Retinal pigment epithelial cell (primary cell): ENCODE data around the gene BACH2.
"Not testable (repeated sequence)": the region's sequence is repeated elsewhere in the genome, so short reads cannot be mapped to it uniquely, and the experiment has no call there.

ENCODE experiments used
- DNase-seq: peaks from one replicate; pipeline ENCODE4 v3.0.0-alpha.2; 2010; ENCODE audit warnings: low read depth
- H3K4me3 ChIP-seq: 2 replicates; pipeline ENCODE4 v1.5.1; 2011; ENCODE audit warnings: mild to moderate bottlenecking, low read length, control low read depth, moderate library complexity
- TF ChIP-seq, protein P1 (sequence below): conservative IDR thresholded peaks from 2 replicates; pipeline ENCODE4 v1.5.1; 2011; ENCODE audit warnings: low read depth, low read length, control low read depth, inconsistent platforms

BACH2 gene

DNA sequence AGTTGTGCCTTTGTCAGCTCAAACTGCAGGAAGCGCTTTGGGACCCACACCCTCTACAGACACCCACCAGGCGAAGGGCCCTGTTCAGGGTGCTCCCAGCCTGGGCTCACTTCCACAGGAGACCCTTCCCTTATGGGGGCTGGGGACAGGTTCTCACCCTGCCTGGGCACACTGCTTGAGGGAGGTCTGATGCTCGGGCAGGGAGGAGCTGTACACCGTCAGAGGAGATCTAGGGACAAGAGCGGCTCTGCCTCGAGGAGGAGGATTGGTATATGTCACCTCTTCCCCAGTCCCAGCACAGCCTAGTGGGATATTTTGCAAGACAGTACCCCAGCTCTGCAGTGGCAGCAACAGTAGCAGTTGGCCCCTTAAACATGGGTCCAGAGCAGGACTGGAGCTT, 375.4 kb downstream of the BACH2 start:
- TF ChIP-seq, protein P1, sequence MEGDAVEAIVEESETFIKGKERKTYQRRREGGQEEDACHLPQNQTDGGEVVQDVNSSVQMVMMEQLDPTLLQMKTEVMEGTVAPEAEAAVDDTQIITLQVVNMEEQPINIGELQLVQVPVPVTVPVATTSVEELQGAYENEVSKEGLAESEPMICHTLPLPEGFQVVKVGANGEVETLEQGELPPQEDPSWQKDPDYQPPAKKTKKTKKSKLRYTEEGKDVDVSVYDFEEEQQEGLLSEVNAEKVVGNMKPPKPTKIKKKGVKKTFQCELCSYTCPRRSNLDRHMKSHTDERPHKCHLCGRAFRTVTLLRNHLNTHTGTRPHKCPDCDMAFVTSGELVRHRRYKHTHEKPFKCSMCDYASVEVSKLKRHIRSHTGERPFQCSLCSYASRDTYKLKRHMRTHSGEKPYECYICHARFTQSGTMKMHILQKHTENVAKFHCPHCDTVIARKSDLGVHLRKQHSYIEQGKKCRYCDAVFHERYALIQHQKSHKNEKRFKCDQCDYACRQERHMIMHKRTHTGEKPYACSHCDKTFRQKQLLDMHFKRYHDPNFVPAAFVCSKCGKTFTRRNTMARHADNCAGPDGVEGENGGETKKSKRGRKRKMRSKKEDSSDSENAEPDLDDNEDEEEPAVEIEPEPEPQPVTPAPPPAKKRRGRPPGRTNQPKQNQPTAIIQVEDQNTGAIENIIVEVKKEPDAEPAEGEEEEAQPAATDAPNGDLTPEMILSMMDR: no peak
- DNase-seq: no peak

DNA sequence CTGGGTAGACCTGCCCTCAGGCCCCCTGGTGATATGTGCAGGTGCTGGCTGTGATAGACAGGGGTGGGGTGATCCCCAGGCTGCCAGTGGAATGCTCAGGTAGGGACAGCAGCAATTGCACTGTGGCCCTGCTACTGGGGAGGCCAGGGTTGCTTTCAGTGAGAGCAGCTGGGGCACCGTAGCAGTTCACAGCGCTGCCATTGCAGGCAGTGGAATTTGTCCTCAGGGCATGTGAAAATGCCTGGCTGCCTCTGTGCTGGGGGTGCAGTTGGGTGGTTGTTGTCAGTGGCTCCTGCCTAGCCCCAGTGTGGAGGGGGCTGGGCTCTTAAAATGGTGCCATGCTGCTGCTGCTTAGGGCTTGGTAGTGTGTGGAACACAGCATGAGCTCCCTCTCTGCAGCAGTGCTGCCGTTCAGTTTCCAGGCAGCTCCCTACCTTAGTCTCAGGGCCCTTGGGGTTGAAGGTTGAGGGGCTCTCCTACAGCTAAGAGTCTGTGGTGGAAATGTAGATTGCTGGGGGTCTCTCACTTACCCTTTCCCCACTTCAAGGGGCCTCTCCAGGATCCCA, 378.8 kb downstream of the BACH2 start:
- no peak overlapping the region for H3K4me3 ChIP-seq
- no peak for DNase-seq
- TF ChIP-seq, protein P1: no peak

More for the DNA sequence above, 375.4 kb downstream of the BACH2 start:
- H3K4me3 ChIP-seq: no peak overlapping the region

DNA sequence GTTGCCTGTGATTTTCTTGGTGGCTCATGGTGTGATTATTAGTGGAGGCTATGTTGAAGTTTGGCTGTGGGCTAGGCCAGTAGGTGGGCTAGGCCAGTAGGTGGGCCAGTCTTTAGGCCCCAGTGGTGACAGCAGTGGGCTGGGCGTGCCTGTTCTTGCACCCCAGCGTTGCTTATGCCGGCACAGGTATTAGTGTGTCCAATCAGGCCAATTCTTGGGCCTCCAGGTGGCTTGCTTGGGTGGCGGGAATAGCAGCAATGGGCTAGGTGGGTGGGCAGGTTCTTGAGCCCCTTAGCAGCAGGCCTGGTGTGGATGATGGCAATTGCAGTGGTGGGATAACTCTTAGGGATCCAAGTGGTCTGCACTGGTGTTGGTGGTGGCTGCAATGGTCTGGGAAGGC, 379.4 kb downstream of the BACH2 start:
- TF ChIP-seq, protein P1: no peak

DNA sequence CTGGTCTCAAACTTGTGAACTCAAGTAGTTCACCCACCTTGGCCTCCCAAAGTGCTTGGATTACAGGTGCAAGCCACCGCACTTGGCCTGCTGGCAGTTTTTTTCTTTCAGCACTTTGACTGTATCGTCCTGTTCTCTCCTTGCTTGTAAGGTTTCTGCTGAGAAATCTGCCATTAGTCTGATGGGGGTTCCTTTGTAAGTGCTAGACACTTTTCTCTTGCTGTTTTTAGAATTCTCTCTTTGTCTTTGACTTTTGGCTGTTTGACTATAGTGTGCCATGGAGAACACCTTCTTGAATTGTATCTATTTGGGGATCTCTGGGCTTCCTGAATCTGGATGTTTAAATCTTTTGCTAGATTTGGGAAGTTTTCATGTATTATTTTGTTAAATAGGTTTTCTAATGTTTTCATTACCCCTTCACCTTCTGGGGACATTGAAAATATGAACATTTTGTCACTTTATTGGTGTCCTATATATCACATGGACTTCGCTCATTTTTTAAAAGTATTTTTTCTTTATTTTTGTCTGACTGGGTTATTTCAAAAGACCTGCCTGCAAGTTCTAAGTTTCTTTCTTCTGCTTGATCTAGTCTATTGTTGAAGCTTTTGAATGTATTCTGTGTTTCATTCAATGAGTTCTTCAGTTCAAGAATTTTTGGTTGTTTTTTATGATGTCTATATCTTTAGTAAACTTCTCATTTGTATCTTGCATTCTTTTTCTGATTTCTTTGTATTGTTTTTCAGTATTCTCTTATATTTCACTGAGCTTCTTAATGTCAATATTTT, 380.3 kb downstream of the BACH2 start:
- no peak for DNase-seq
- H3K4me3 ChIP-seq: no peak overlapping the region
- TF ChIP-seq, protein P1: no peak

More for the DNA sequence above, 379.4 kb downstream of the BACH2 start:
- no peak overlapping the region for H3K4me3 ChIP-seq
- DNase-seq: no peak

DNA sequence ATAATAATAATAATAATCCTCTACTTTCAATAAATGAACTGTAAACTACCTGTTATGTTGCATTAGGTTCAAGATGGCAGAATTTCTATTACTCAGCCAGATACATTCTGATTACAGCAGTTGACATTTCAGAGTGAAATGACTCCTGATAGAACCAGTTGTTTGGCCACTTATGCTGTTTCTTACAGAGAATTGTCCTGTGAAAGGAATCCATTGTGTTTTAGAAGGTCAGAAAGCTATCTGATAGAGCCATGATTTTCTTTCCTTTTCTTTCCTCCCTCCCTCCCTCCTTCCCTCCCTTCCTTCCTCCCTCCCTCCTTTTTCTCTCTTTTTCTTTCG, 385.8 kb downstream of the BACH2 start:
- TF ChIP-seq, protein P1: no peak
- DNase-seq: no peak
- no peak overlapping the region for H3K4me3 ChIP-seq

DNA sequence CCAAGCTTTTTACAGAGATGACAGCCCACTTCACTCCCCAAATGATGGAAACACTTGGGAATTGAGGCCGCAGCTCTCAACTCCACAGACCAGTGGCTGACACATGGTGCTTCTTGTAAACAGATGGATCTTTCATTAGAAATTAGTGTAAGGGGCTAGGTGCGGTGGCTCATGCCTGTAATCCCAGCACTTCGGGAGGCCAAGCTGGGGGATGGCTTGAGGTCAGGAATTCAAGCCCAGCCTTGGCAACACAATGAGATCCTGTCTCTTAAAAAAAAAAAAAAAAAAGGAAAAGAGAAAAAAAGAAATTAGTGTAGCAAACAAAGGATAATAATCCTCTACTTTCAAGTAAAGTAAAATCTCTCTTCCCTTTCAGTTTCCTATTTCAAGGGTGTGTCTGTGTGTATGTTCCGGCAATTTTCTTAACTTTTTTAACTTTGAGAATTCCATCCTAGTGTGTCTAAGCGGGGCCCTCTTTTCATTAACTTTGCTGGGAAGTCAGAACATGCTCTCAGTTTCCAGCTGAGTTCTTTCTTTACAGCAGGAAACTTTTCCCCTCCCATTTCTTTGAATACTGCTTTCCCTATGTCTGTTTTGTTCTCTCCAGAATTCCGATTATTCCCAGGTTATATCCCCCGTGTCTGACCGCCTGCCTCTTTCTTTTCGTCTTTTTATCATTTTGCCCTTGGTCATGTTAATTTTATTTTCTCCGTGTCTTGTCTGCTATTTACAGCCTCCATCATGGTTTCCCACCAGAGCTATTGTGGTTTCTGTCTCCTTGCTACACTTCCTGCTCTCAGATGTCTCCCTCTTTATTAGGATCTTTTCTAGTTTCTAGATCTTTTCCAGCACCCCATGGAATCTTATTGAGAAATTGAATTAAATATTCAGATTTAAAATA, 386.4 kb downstream of the BACH2 start:
- not testable (repeated sequence) for H3K4me3 ChIP-seq, DNase-seq

DNA sequence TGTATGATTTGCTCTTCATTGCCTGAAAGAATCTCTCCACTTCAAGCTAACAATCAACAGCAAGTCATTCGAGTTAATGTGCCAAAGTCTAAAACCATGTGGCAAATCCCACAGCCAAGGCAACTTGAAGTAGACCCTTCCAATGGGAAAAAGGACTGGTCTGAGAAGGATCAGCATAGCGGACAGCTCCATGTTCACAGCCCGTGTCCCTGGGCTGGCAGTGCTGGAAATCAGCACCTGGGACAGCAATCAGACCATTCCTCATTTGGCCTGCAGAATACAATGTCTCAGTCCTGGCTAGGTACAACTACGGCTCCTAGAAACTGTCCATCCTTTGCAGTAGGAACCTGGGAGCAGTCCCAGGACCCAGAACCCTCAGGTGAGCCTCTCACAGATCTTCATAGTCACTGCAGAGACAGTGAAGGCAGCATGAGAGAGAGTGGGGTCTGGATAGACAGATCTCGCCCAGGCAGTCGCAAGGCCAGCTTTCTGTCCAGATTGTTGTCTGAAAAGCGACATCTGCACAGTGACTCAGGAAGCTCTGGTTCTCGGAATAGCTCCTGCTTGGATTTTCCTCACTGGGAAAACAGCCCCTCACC, 401.3 kb downstream of the BACH2 start:
- TF ChIP-seq, protein P1: no peak
- peak; percentile 39 for DNase-seq

More for the DNA sequence above, 401.3 kb downstream of the BACH2 start:
- H3K4me3 ChIP-seq: no peak overlapping the region
